Type B pancreatic cell (in vitro differentiated cells): ENCODE measurements around the gene MRPS31. TPM values are rescaled to one million over a fixed set of nuclear protein-coding genes. Genes with fewer than 3 reads are reported as not detected.

Source experiments
- DNase-seq: peaks from one replicate; pipeline ENCODE4 v3.0.0; 2021; ENCODE audit warnings: mixed read lengths; ENCODE audit not compliant: unreplicated experiment; ENCODE audit errors: extremely low spot score
- H3K27ac Mint-ChIP-seq: 2 replicates; pipeline ENCODE4 v1.8.0; 2021; ENCODE audit warnings: mild to moderate bottlenecking, mixed read lengths
- H3K27me3 Mint-ChIP-seq: 2 replicates; pipeline ENCODE4 v1.8.0; 2021; ENCODE audit warnings: mixed read lengths
- H3K36me3 Mint-ChIP-seq: 2 replicates; pipeline ENCODE4 v1.8.0; 2021; ENCODE audit warnings: mixed read lengths
- H3K4me1 Mint-ChIP-seq: one replicate; pipeline ENCODE4 v1.8.0; 2021; ENCODE audit warnings: mixed read lengths; ENCODE audit not compliant: unreplicated experiment
- H3K4me3 Mint-ChIP-seq: 2 replicates; pipeline ENCODE4 v1.8.0; 2021; ENCODE audit warnings: mild to moderate bottlenecking, mixed read lengths
- H3K9me3 Mint-ChIP-seq: 2 replicates; pipeline ENCODE4 v1.8.0; 2021; ENCODE audit warnings: mixed read lengths
- CTCF ChIP-seq: fragments of 200-600 bp; sonication (generic); conservative IDR thresholded peaks from 2 replicates; pipeline ENCODE4 v1.5.0; 2021; ENCODE audit warnings: antibody characterized with exemption, mild to moderate bottlenecking
- total RNA-seq: library from RNA; stranded (reverse); gene quantifications from 2 replicates; pipeline ENCODE4 v1.2.1, GENCODE V29; 2021; ENCODE audit warnings: low replicate concordance

The MRPS31 gene
- total RNA-seq, 1 donor from 2014 or later: 33.6 TPM

GRCh38 chr13:40801255-40802217 lies 30.5 kb upstream of the MRPS31 start:
- TF ChIP-seq CTCF: no peak
- Mint-ChIP-seq H3K27me3 (no peaks in the 10 kb centered on the region), H3K9me3 (no peaks in the 10 kb centered on the region), H3K36me3 (peaks cover 26% of the 10 kb centered on the region), H3K4me1 (no peaks in the 10 kb centered on the region), H3K27ac (peak overlapping the region; percentile 59), H3K4me3 (no peak overlapping the region)
- DNase-seq: no peak

DNA sequence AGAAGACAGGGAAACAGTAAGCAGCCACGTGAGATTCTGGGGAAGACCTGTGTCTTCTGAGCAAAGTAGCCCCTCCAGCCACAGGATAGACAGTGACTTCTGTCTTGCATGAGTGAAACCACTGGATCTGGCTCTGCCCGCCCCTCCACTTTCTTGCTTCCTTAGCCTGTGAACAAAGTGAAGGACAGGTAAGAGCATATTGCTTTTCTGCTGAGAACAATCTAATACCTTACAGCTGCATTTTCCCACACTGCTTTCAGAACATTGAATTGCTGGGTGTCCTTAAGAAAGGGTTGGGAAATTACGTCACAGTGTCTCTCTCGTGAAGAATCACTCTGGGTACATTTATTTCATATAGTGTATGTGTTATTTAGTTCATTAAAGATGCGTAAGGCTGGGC lies 29.6 kb upstream of the MRPS31 start:
- peaks cover 28% of the 10 kb centered on the region for H3K36me3 Mint-ChIP-seq
- no peaks in the 10 kb centered on the region for H3K9me3 Mint-ChIP-seq
- H3K27ac Mint-ChIP-seq: no peak overlapping the region
- no peaks in the 10 kb centered on the region for H3K27me3 Mint-ChIP-seq
- no peak overlapping the region for H3K4me3 Mint-ChIP-seq
- no peak for DNase-seq
- TF ChIP-seq CTCF: no peak
- no peaks in the 10 kb centered on the region for H3K4me1 Mint-ChIP-seq

- H3K27ac Mint-ChIP-seq: no peak overlapping the region
- H3K27me3 Mint-ChIP-seq: no peaks in the 10 kb centered on the region
- peaks cover 24% of the 10 kb centered on the region for H3K36me3 Mint-ChIP-seq
- TF ChIP-seq CTCF: no peak
- no peak for DNase-seq
- H3K4me1 Mint-ChIP-seq: no peaks in the 10 kb centered on the region
- H3K4me3 Mint-ChIP-seq: no peak overlapping the region
- no peaks in the 10 kb centered on the region for H3K9me3 Mint-ChIP-seq
Measured at GRCh38 chr13:40799508-40799907, 28.5 kb upstream of the MRPS31 start.

DNA sequence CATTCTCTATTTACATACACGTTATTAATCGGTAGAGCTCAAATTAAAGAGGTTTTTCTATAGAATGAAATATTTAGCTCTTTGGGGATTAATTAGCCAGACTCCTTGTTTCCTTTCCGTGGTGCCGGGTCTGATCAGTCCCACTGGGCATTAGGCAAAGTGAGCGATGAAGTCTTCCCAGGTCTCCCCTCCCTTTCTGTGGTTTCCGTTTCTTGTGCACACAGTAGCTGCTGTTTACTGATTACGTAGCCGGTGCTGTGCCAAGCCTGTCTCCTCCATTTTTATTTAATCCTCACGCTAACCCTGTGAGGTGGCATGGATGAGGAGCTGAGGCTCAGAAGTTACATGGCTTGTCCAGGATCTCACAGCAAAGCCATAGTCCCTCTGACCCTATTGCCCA lies 27.4 kb upstream of the MRPS31 start:
- no peak for DNase-seq
- peaks cover 24% of the 10 kb centered on the region for H3K36me3 Mint-ChIP-seq
- no peak overlapping the region for H3K27ac Mint-ChIP-seq
- H3K9me3 Mint-ChIP-seq: no peaks in the 10 kb centered on the region
- no peak overlapping the region for H3K4me3 Mint-ChIP-seq
- no peaks in the 10 kb centered on the region for H3K27me3 Mint-ChIP-seq
- H3K4me1 Mint-ChIP-seq: no peaks in the 10 kb centered on the region
- TF ChIP-seq CTCF: no peak

DNA sequence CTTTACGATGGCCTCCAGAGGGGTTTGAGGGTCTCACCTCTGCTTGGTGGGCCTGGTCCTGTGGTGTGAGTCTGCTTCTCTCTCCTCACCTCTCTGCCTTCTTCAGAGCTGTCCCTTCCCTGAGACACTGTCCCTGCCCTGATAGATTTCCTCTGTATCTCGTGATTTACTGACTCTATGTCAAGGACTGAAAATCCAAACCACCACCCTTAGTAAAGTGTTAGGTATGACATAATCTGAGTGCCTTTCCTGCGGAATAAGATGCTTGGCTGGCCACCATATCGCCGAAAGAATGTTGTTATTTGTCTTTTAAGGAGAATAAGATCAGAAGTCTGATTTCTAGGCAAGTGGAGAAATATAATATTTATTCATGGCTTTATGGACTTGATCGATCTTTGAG lies 25.7 kb upstream of the MRPS31 start:
- Mint-ChIP-seq H3K27me3 (no peaks in the 10 kb centered on the region), H3K9me3 (no peaks in the 10 kb centered on the region), H3K27ac (no peak overlapping the region), H3K4me3 (no peak overlapping the region), H3K36me3 (peaks cover 22% of the 10 kb centered on the region), H3K4me1 (peaks cover 3% of the 10 kb centered on the region)
- TF ChIP-seq CTCF: no peak
- no peak for DNase-seq
